ENCODE measurements around the gene ULK4.
"Not testable (repeated sequence)": the region's sequence is repeated elsewhere in the genome, so short reads cannot be mapped to it uniquely, and the experiment has no call there.

ULK4 gene

GRCh38 chr3:41441568-41441967 is 520.3 kb downstream of the ULK4 start:
- no peak for DNase-seq (ENCODE audit: low spot score)

- DNase-seq (ENCODE audit: low spot score), result no peak
Observed at GRCh38 chr3:41441139-41441538, 520.8 kb downstream of the ULK4 start.

- DNase-seq (ENCODE audit: low spot score), result no peak
Observed at GRCh38 chr3:41436983-41437382, 524.9 kb downstream of the ULK4 start.

- no peak for DNase-seq (ENCODE audit: low spot score)
Observed at GRCh38 chr3:41434781-41435180, 527.1 kb downstream of the ULK4 start.

- DNase-seq (ENCODE audit: low spot score), result no peak
Observed at GRCh38 chr3:41431386-41431785, 530.5 kb downstream of the ULK4 start.

- DNase-seq (ENCODE audit: low spot score), result no peak
Observed at GRCh38 chr3:41430886-41431285, 531.0 kb downstream of the ULK4 start.

- DNase-seq (ENCODE audit: low spot score), result no peak
Observed at GRCh38 chr3:41430391-41430790, 531.5 kb downstream of the ULK4 start.

GRCh38 chr3:41426485-41426884 is 535.4 kb downstream of the ULK4 start:
- DNase-seq (ENCODE audit: low spot score), result no peak

GRCh38 chr3:41424543-41425300 is 537.2 kb downstream of the ULK4 start:
- DNase-seq (ENCODE audit: low spot score), result no peak

- no peak for DNase-seq (ENCODE audit: low spot score)
Observed at GRCh38 chr3:41419809-41420208, 542.1 kb downstream of the ULK4 start.

GRCh38 chr3:41418961-41419691 is 542.8 kb downstream of the ULK4 start:
- DNase-seq (ENCODE audit: low spot score), result peak; percentile 55

- DNase-seq (ENCODE audit: low spot score), result no peak
Observed at GRCh38 chr3:41417574-41417973, 544.3 kb downstream of the ULK4 start.

- DNase-seq (ENCODE audit: low spot score), result no peak
Observed at GRCh38 chr3:41411065-41411464, 550.8 kb downstream of the ULK4 start.

- no peak for DNase-seq (ENCODE audit: low spot score)
Observed at GRCh38 chr3:41405466-41405865, 556.4 kb downstream of the ULK4 start.

GRCh38 chr3:41404582-41404981 is 557.3 kb downstream of the ULK4 start:
- DNase-seq (ENCODE audit: low spot score), result no peak

- DNase-seq (ENCODE audit: low spot score), result no peak
Observed at GRCh38 chr3:41394896-41395295, 567.0 kb downstream of the ULK4 start.

GRCh38 chr3:41370765-41371535 is 591.0 kb downstream of the ULK4 start:
- DNase-seq (ENCODE audit: low spot score), result not testable (repeated sequence)

- DNase-seq (ENCODE audit: low spot score), result no peak
Observed at GRCh38 chr3:41370307-41370706, 591.6 kb downstream of the ULK4 start.

- no peak for DNase-seq (ENCODE audit: low spot score)
Observed at GRCh38 chr3:41369838-41370237, 592.1 kb downstream of the ULK4 start.

GRCh38 chr3:41365973-41366372 is 595.9 kb downstream of the ULK4 start:
- no peak for DNase-seq (ENCODE audit: low spot score)

- DNase-seq (ENCODE audit: low spot score), result no peak
Observed at GRCh38 chr3:41364736-41365135, 597.2 kb downstream of the ULK4 start.

- DNase-seq (ENCODE audit: low spot score), result no peak
Observed at GRCh38 chr3:41363830-41364523, 597.9 kb downstream of the ULK4 start.
